Stimulated activated naive CD8-positive, alpha-beta T cell treated with anti-CD3 and anti-CD28 coated beads, Interleukin-15, Interleukin-2, amounts not matched to agents 100 ng/mL and 50 ng/mL, for 24 hours (primary cell): ENCODE data around the gene CDKN2AIPNL.

Source experiments
- H3K27ac Mint-ChIP-seq: one replicate; pipeline ENCODE4 v1.8.0; 2021; ENCODE audit warnings: mild to moderate bottlenecking, mixed read lengths
- H3K27me3 Mint-ChIP-seq: one replicate; pipeline ENCODE4 v1.8.0; 2021; ENCODE audit warnings: mixed read lengths
- H3K36me3 Mint-ChIP-seq: one replicate; pipeline ENCODE4 v1.8.0; 2021; ENCODE audit warnings: low read depth, mixed read lengths
- H3K4me1 Mint-ChIP-seq: one replicate; pipeline ENCODE4 v1.8.0; 2021; ENCODE audit warnings: low read depth, mixed read lengths
- H3K4me3 Mint-ChIP-seq: one replicate; pipeline ENCODE4 v1.8.0; 2021; ENCODE audit warnings: mild to moderate bottlenecking, mixed read lengths
- H3K9me3 Mint-ChIP-seq: one replicate; pipeline ENCODE4 v1.8.0; 2021; ENCODE audit warnings: mixed read lengths

CDKN2AIPNL gene

GRCh38 chr5:134446938-134447337 lies 35.3 kb upstream of the CDKN2AIPNL start:
- Mint-ChIP-seq H3K27ac (no peak overlapping the region), H3K36me3 (no peaks in the 10 kb centered on the region), H3K27me3 (no peaks in the 10 kb centered on the region), H3K9me3 (no peaks in the 10 kb centered on the region), H3K4me3 (no peak overlapping the region), H3K4me1 (peaks cover 15% of the 10 kb centered on the region)

- no peaks in the 10 kb centered on the region for H3K27me3 Mint-ChIP-seq
- H3K27ac Mint-ChIP-seq, result no peak overlapping the region
- no peak overlapping the region for H3K4me3 Mint-ChIP-seq
- H3K4me1 Mint-ChIP-seq, result peaks cover 15% of the 10 kb centered on the region
- no peaks in the 10 kb centered on the region for H3K36me3 Mint-ChIP-seq
- H3K9me3 Mint-ChIP-seq, result no peaks in the 10 kb centered on the region
These were observed 34.5 kb upstream of the CDKN2AIPNL start for GRCh38 chr5:134445856-134446818.

- Mint-ChIP-seq H3K27me3 (no peaks in the 10 kb centered on the region), H3K4me1 (peaks cover 15% of the 10 kb centered on the region), H3K36me3 (no peaks in the 10 kb centered on the region), H3K9me3 (no peaks in the 10 kb centered on the region), H3K4me3 (no peak overlapping the region), H3K27ac (no peak overlapping the region)
These were observed 33.3 kb upstream of the CDKN2AIPNL start for GRCh38 chr5:134444941-134445471.

- no peak overlapping the region for H3K27ac Mint-ChIP-seq
- H3K36me3 Mint-ChIP-seq, result no peaks in the 10 kb centered on the region
- no peaks in the 10 kb centered on the region for H3K27me3 Mint-ChIP-seq
- no peaks in the 10 kb centered on the region for H3K9me3 Mint-ChIP-seq
- peaks cover 22% of the 10 kb centered on the region for H3K4me1 Mint-ChIP-seq
- no peak overlapping the region for H3K4me3 Mint-ChIP-seq
These were observed 28.6 kb upstream of the CDKN2AIPNL start for GRCh38 chr5:134440201-134440755.

GRCh38 chr5:134439210-134439654 lies 27.6 kb upstream of the CDKN2AIPNL start:
- Mint-ChIP-seq H3K4me1 (peaks cover 22% of the 10 kb centered on the region), H3K27me3 (no peaks in the 10 kb centered on the region), H3K4me3 (no peak overlapping the region), H3K9me3 (no peaks in the 10 kb centered on the region), H3K27ac (no peak overlapping the region), H3K36me3 (no peaks in the 10 kb centered on the region)

GRCh38 chr5:134438721-134439123 lies 27.0 kb upstream of the CDKN2AIPNL start:
- no peaks in the 10 kb centered on the region for H3K36me3 Mint-ChIP-seq
- peaks cover 22% of the 10 kb centered on the region for H3K4me1 Mint-ChIP-seq
- H3K4me3 Mint-ChIP-seq, result no peak overlapping the region
- H3K27ac Mint-ChIP-seq, result no peak overlapping the region
- H3K9me3 Mint-ChIP-seq, result no peaks in the 10 kb centered on the region
- no peaks in the 10 kb centered on the region for H3K27me3 Mint-ChIP-seq

GRCh38 chr5:134437847-134438581 lies 26.3 kb upstream of the CDKN2AIPNL start:
- Mint-ChIP-seq H3K4me1 (peaks cover 28% of the 10 kb centered on the region), H3K36me3 (no peaks in the 10 kb centered on the region), H3K4me3 (no peak overlapping the region), H3K27me3 (no peaks in the 10 kb centered on the region), H3K9me3 (no peaks in the 10 kb centered on the region), H3K27ac (no peak overlapping the region)

- Mint-ChIP-seq H3K4me1 (peaks cover 34% of the 10 kb centered on the region), H3K27ac (peak overlapping the region; percentile 80), H3K9me3 (no peaks in the 10 kb centered on the region), H3K36me3 (no peaks in the 10 kb centered on the region), H3K27me3 (no peaks in the 10 kb centered on the region), H3K4me3 (no peak overlapping the region)
These were observed 25.7 kb upstream of the CDKN2AIPNL start for GRCh38 chr5:134437340-134437846.

- Mint-ChIP-seq H3K9me3 (no peaks in the 10 kb centered on the region), H3K36me3 (no peaks in the 10 kb centered on the region), H3K27ac (peak overlapping the region; percentile 80), H3K4me1 (peaks cover 41% of the 10 kb centered on the region), H3K4me3 (peak overlapping the region; percentile 42), H3K27me3 (no peaks in the 10 kb centered on the region)
These were observed 25.1 kb upstream of the CDKN2AIPNL start for GRCh38 chr5:134436523-134437339.

- Mint-ChIP-seq H3K9me3 (no peaks in the 10 kb centered on the region), H3K27me3 (no peaks in the 10 kb centered on the region), H3K36me3 (no peaks in the 10 kb centered on the region), H3K27ac (peak overlapping the region; percentile 65), H3K4me3 (no peak overlapping the region), H3K4me1 (peaks cover 41% of the 10 kb centered on the region)
These were observed 23.9 kb upstream of the CDKN2AIPNL start for GRCh38 chr5:134435560-134435959.

GRCh38 chr5:134432677-134433359 lies 21.1 kb upstream of the CDKN2AIPNL start:
- Mint-ChIP-seq H3K4me1 (peaks cover 41% of the 10 kb centered on the region), H3K27me3 (peaks cover 6% of the 10 kb centered on the region), H3K36me3 (no peaks in the 10 kb centered on the region), H3K27ac (peak overlapping the region; percentile 66), H3K4me3 (peak overlapping the region; percentile 8), H3K9me3 (no peaks in the 10 kb centered on the region)

GRCh38 chr5:134432174-134432573 lies 20.5 kb upstream of the CDKN2AIPNL start:
- Mint-ChIP-seq H3K36me3 (no peaks in the 10 kb centered on the region), H3K4me3 (no peak overlapping the region), H3K4me1 (peaks cover 37% of the 10 kb centered on the region), H3K9me3 (no peaks in the 10 kb centered on the region), H3K27ac (no peak overlapping the region), H3K27me3 (peaks cover 6% of the 10 kb centered on the region)

- Mint-ChIP-seq H3K4me1 (peaks cover 19% of the 10 kb centered on the region), H3K36me3 (no peaks in the 10 kb centered on the region), H3K4me3 (no peak overlapping the region), H3K27me3 (peaks cover 6% of the 10 kb centered on the region), H3K27ac (no peak overlapping the region), H3K9me3 (no peaks in the 10 kb centered on the region)
These were observed 18.4 kb upstream of the CDKN2AIPNL start for GRCh38 chr5:134430001-134430569.
